ENCODE results near the gene CC2D1B. TPM values are rescaled to one million over a fixed set of nuclear protein-coding genes. Genes with fewer than 3 reads are reported as not detected.

Gene CC2D1B
- 21.7 and 24.3 TPM in 2 replicates for total RNA-seq (2021)
- long read RNA-seq, transcript CC2D1B-201 (25 exons, 3,377 nt) = major isoform, 26 of 55 reads
- long read RNA-seq, partial matches to known transcripts = 5 of 55 reads
- long read RNA-seq, other reads (novel, unspliced or antisense) = 24 of 55 reads

GRCh38 chr1:52365746-52366516 lies at the start of gene CC2D1B:
TSS of gene CC2D1B (minus strand) at chr1:52366205. CDS start at chr1:52364620, 1,585 bp downstream.
- Histone ChIP-seq H3K79me1 (ENCODE audit: insufficient read depth, low read depth, low read length, poor library complexity, severe bottlenecking) (no peaks in the 10 kb centered on the region), H3T11ph (ENCODE audit: low read length) (no peak within 1 kb of the TSS), H4K91ac (ENCODE audit: insufficient read length, low read depth, low read length) (no peak within 1 kb of the TSS), H2BK15ac (ENCODE audit: low read depth, low read length) (no peak within 1 kb of the TSS), H3K14ac (ENCODE audit: insufficient read depth, low read length) (peak within 1 kb of the TSS; percentile 60), H4K5ac (ENCODE audit: insufficient read length, low read depth, low read length) (no peak within 1 kb of the TSS), H3K27me3 (ENCODE audit: insufficient read depth, low read length) (no peaks in the 10 kb centered on the region), H3K23me2 (ENCODE audit: insufficient read length, low read depth, low read length, poor library complexity, severe bottlenecking) (peaks cover 5% of the 10 kb centered on the region), H4K8ac (replicated peaks; ENCODE audit: insufficient read length, low read depth, low read length) (no peak within 1 kb of the TSS), H2BK12ac (ENCODE audit: insufficient read length, low read depth, low read length) (no peak within 1 kb of the TSS), H3K23ac (ENCODE audit: insufficient read length, low read depth, low read length) (no peak within 1 kb of the TSS), H2BK120ac (ENCODE audit: low read depth, low read length, poor library complexity, severe bottlenecking) (no peak within 1 kb of the TSS), H4K20me1 (ENCODE audit: control insufficient read depth, insufficient read depth, insufficient read length) (no peaks in the 10 kb centered on the region), H2BK5ac (ENCODE audit: insufficient read length, low read length) (no peak within 1 kb of the TSS), H3K27ac (ENCODE audit: insufficient read length, low read depth, low read length) (no peak within 1 kb of the TSS), H2AFZ (ENCODE audit: low read length) (no peak within 1 kb of the TSS), H2AK5ac (ENCODE audit: insufficient read length, low read length) (no peak within 1 kb of the TSS), H3K4me2 (ENCODE audit: insufficient read depth, insufficient read length, low read length) (peak within 1 kb of the TSS; percentile 86), H3K4ac (ENCODE audit: low read depth, low read length) (no peak within 1 kb of the TSS), H3K18ac (ENCODE audit: insufficient read length, low read depth, low read length) (peak within 1 kb of the TSS; percentile 23), H3K4me1 (ENCODE audit: insufficient read depth, low read length) (no peaks in the 10 kb centered on the region), H3K9me3 (ENCODE audit: control insufficient read depth, low read depth, low read length) (no peaks in the 10 kb centered on the region), H2BK20ac (ENCODE audit: low read depth, low read length, poor library complexity, severe bottlenecking) (no peak within 1 kb of the TSS), H3K79me2 (ENCODE audit: insufficient read depth, low read length) (no peaks in the 10 kb centered on the region), H3K9ac (ENCODE audit: extremely low read depth, insufficient read length, low read length) (peak within 1 kb of the TSS; percentile 58), H3K56ac (ENCODE audit: insufficient read length, low read depth, low read length) (no peak within 1 kb of the TSS)
- Mint-ChIP-seq H3K27me3 (ENCODE audit: low read depth) (no peaks in the 10 kb centered on the region), H3K4me1 (peaks cover 28 to 29% of the 10 kb centered on the region in 2 experiments), H3K4me3 (peak within 1 kb of the TSS; percentile 89 to 91), H3K36me3 (ENCODE audit: insufficient read depth in 1 of 3, low read depth in 3 of 3) (peaks cover 8 to 34% (median 26%) of the 10 kb centered on the region in 3 experiments), H3K9me3 (no peaks in the 10 kb centered on the region), H3K27ac (peak within 1 kb of the TSS; percentile 48 to 94 (median 92); a peak in 6 of 7 replicates)
- WGBS (ENCODE audit: extremely low coverage, insufficient read length, low lambda C conversion rate) = no CpG with 5 or more reads among the region's 92 CpGs
- peak; percentile 99 for DNase-seq
- TF ChIP-seq CTCF (conservative IDR thresholded peaks at IDR 0.05) = no peak

Data from H9 (cell line).